HL-60 (cell line): Measurements from ENCODE around the gene GAS2.

Source experiments
- CTCF ChIP-seq: IDR thresholded peaks from one replicate; pipeline ENCODE4 v1.5.1; 2011; ENCODE audit warnings: low read length, control low read depth, inconsistent platforms; ENCODE audit not compliant: insufficient read depth
- REST ChIP-seq: IDR thresholded peaks from 2 replicates; pipeline ENCODE4 v1.6.1; 2012; ENCODE audit warnings: low read depth; ENCODE audit not compliant: insufficient replicate concordance

GRCh38 chr11:22829231-22830081, 163.0 kb downstream of the GAS2 start, which contains the start of gene SVIP:
- TF ChIP-seq CTCF, result peak; percentile 62
- TF ChIP-seq REST, result no peak
